Parathyroid adenoma (tissue), 2 donors: ENCODE data around the gene FOXD4L1.
"Not testable (repeated sequence)": the region's sequence is repeated elsewhere in the genome, so short reads cannot be mapped to it uniquely, and the experiment has no call there.

ENCODE experiments used
- H2AFZ ChIP-seq: fragments of 300-600 bp; sonication (generic); one replicate; pipeline ENCODE4 v1.7.0; 2017; ENCODE audit warnings: antibody characterized with exemption, mild to moderate bottlenecking
- H3K27ac ChIP-seq: fragments of 300-600 bp; sonication (generic); one replicate; pipeline ENCODE4 v1.7.0; 2017
- H3K27me3 ChIP-seq: fragments of 300-600 bp; sonication (generic); one replicate; pipeline ENCODE4 v1.7.0; 2017; ENCODE audit warnings: low read length; ENCODE audit not compliant: control insufficient read depth, insufficient read depth
- H3K36me3 ChIP-seq: fragments of 300-600 bp; sonication (generic); one replicate; pipeline ENCODE4 v1.7.0; 2017; ENCODE audit warnings: low read length; ENCODE audit not compliant: control insufficient read depth, insufficient read depth
- H3K4me1 ChIP-seq: fragments of 300-600 bp; sonication (generic); one replicate; pipeline ENCODE4 v1.7.0; 2017; ENCODE audit warnings: control low read depth
- H3K4me2 ChIP-seq: fragments of 300-600 bp; sonication (generic); one replicate; pipeline ENCODE4 v1.7.0; 2017; ENCODE audit warnings: low read length
- H3K4me3 ChIP-seq: fragments of 300-600 bp; sonication (generic); one replicate; pipeline ENCODE4 v1.7.0; 2017; ENCODE audit warnings: low read depth, low read length
- H3K79me2 ChIP-seq: fragments of 300-600 bp; sonication (generic); one replicate; pipeline ENCODE4 v1.7.0; 2017; ENCODE audit warnings: control low read depth
- H3K9ac ChIP-seq: fragments of 300-600 bp; sonication (generic); one replicate; pipeline ENCODE4 v1.7.0; 2017; ENCODE audit warnings: mild to moderate bottlenecking
- H3K9me3 ChIP-seq: fragments of 300-600 bp; sonication (generic); one replicate; pipeline ENCODE4 v1.7.0; 2017; ENCODE audit warnings: low read length; ENCODE audit not compliant: control insufficient read depth
- donor health status: primary hyperparathyroidism.

FOXD4L1 gene

GRCh38 chr2:113527350-113528045 lies 29.0 kb downstream of the FOXD4L1 start:
- not testable (repeated sequence) for H3K4me1 ChIP-seq, H3K27ac ChIP-seq, H3K4me3 ChIP-seq, H3K27me3 ChIP-seq, H3K9me3 ChIP-seq, H3K36me3 ChIP-seq, H3K4me2 ChIP-seq, H2AFZ ChIP-seq, H3K79me2 ChIP-seq, H3K9ac ChIP-seq

GRCh38 chr2:113528126-113528525 lies 29.7 kb downstream of the FOXD4L1 start:
- H3K27ac ChIP-seq, H3K9ac ChIP-seq, H2AFZ ChIP-seq, H3K27me3 ChIP-seq, H3K4me3 ChIP-seq, H3K9me3 ChIP-seq, H3K36me3 ChIP-seq, H3K79me2 ChIP-seq, H3K4me1 ChIP-seq, H3K4me2 ChIP-seq: not testable (repeated sequence)

GRCh38 chr2:113528904-113529303 lies 30.4 kb downstream of the FOXD4L1 start:
- H2AFZ ChIP-seq, H3K36me3 ChIP-seq, H3K27me3 ChIP-seq, H3K9me3 ChIP-seq, H3K79me2 ChIP-seq, H3K9ac ChIP-seq, H3K4me3 ChIP-seq, H3K4me1 ChIP-seq, H3K4me2 ChIP-seq, H3K27ac ChIP-seq: not testable (repeated sequence)

- not testable (repeated sequence) for H3K79me2 ChIP-seq, H3K27ac ChIP-seq, H3K4me1 ChIP-seq, H3K9ac ChIP-seq, H3K27me3 ChIP-seq, H3K4me3 ChIP-seq, H2AFZ ChIP-seq, H3K9me3 ChIP-seq, H3K4me2 ChIP-seq, H3K36me3 ChIP-seq
These were observed 34.5 kb downstream of the FOXD4L1 start for GRCh38 chr2:113532991-113533390.

GRCh38 chr2:113536573-113536972 lies 38.1 kb downstream of the FOXD4L1 start:
- not testable (repeated sequence) for H3K79me2 ChIP-seq, H3K27ac ChIP-seq, H2AFZ ChIP-seq, H3K9me3 ChIP-seq, H3K4me2 ChIP-seq, H3K9ac ChIP-seq, H3K4me1 ChIP-seq, H3K4me3 ChIP-seq, H3K27me3 ChIP-seq, H3K36me3 ChIP-seq

- not testable (repeated sequence) for H2AFZ ChIP-seq, H3K27ac ChIP-seq, H3K79me2 ChIP-seq
These were observed 42.4 kb downstream of the FOXD4L1 start for GRCh38 chr2:113540834-113541203.

GRCh38 chr2:113541204-113541975 lies 42.9 kb downstream of the FOXD4L1 start:
- not testable (repeated sequence) for H3K79me2 ChIP-seq, H3K4me1 ChIP-seq, H3K9ac ChIP-seq, H3K9me3 ChIP-seq, H3K27me3 ChIP-seq, H3K36me3 ChIP-seq
- peak overlapping the region; percentile 52 for H3K4me3 ChIP-seq
- peak overlapping the region; percentile 60 for H3K4me2 ChIP-seq
- H2AFZ ChIP-seq: peak overlapping the region; percentile 86
- H3K27ac ChIP-seq: peak overlapping the region; percentile 32

More at GRCh38 chr2:113540834-113541203, 42.4 kb downstream of the FOXD4L1 start:
- H3K4me1 ChIP-seq, H3K36me3 ChIP-seq, H3K9ac ChIP-seq, H3K4me2 ChIP-seq, H3K4me3 ChIP-seq, H3K27me3 ChIP-seq, H3K9me3 ChIP-seq: not testable (repeated sequence)

- Histone ChIP-seq H3K4me3 (peak overlapping the region; percentile 44), H2AFZ (peak overlapping the region; percentile 60)
- not testable (repeated sequence) for H3K79me2 ChIP-seq, H3K9me3 ChIP-seq, H3K27me3 ChIP-seq, H3K4me1 ChIP-seq, H3K27ac ChIP-seq, H3K9ac ChIP-seq, H3K4me2 ChIP-seq, H3K36me3 ChIP-seq
These were observed 43.6 kb downstream of the FOXD4L1 start for GRCh38 chr2:113541976-113542485.

- H2AFZ ChIP-seq, H3K9me3 ChIP-seq, H3K79me2 ChIP-seq, H3K4me1 ChIP-seq, H3K9ac ChIP-seq, H3K36me3 ChIP-seq, H3K27ac ChIP-seq, H3K4me2 ChIP-seq, H3K27me3 ChIP-seq: not testable (repeated sequence)
- peak overlapping the region; percentile 44 for H3K4me3 ChIP-seq
These were observed 44.1 kb downstream of the FOXD4L1 start for GRCh38 chr2:113542529-113542928.
